Activated CD4-positive, alpha-beta T cell treated with anti-CD3 and anti-CD28 coated beads, Interleukin-2, amount 50 U/mL, for 24 hours (primary cell): ENCODE results near the gene LRRC73.
A peak's percentile ranks its signal among the peaks of the same experiment; 100 is the strongest.
"Not testable (repeated sequence)": the region's sequence is repeated elsewhere in the genome, so short reads cannot be mapped to it uniquely, and the experiment has no call there.

Source experiments
- DNase-seq, 2 donors: peaks; one replicate each; pipeline ENCODE4 v3.0.0-alpha.2; 2020; ENCODE audit warnings: low read depth in 1 of 2, low spot score in 1 of 2

LRRC73 gene, protein sequence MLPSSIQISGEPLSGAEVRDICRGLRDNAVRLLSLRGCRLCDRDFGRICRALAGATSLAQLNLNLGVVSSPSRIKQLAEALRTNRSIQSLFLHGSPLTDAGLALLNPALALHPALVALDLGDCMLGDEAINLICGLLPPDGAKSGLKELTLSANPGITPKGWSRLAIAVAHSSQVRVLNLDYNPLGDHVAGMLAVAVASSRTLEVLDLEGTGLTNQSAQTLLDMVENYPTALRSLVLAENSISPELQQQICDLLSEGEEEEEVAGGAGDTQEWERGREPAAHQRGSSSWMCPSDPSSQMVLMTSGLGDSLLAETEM

DNA sequence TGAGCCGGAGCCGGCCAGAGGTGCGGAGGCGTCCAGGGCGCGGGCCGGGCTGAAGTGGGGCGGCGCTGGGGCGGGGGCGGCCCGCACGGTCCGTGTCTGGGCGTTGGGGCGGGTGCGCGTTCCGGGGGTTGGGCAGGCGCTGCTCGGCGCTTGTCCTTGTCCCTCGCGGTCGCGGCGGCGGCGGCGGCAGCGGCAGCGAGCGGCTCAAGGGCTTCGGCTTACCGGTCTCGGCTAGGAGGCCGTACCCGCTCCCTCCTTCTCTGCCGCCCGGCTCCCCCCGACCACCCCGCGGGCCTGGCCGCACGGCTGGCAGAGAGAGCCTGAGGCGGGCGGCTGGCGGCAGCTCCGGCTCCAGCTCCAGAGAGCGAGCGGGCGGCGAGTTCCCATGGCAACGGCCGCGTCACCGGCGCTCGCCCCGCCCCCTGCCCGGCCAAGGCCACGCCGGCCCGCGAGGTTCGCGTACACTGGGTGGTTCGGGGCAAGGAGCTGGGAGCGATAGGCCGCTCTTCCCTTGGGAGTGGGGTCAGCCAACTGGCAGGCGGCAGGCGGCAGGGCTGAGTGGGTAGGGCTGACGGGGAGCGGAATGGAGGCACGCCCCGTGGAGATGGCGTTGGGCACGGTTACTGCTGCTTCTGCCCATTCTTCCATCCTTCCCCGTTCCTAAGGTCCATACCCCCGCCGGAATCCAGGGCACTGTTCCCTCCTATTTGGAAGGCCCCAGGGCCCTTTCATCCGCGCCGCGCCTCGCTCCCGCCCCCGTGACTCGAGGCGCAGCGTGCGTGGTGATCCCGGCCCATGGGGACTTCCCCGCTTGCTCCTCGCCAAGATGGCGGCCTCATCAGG is at the start of gene LRRC73:
Gene LRRC73, minus strand, starts transcription at position 363 of the 843 bp plus-strand sequence. CDS start 561 bp downstream, outside the sequence.
- DNase-seq: peak; percentile 62 to 64

DNA sequence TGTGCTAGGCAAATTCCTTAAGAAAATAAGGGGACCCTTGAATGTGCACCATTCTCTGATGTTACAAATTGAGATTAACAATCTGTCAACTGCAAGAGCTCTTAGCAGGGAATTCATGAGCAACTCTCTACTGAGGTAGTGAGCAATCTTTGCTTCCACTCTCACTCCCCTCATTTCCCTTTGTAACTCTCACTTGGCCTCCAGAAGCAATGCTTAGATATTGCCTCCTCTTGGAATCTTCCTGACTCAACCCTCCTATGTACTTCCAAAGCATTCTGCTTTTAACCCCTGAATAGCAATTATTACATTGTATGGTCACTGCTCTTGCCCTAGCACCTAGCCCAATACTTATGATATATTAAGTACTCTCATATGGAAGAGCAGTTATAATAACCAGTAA is 49.2 kb upstream of the LRRC73 start:
- no peak for DNase-seq

DNA sequence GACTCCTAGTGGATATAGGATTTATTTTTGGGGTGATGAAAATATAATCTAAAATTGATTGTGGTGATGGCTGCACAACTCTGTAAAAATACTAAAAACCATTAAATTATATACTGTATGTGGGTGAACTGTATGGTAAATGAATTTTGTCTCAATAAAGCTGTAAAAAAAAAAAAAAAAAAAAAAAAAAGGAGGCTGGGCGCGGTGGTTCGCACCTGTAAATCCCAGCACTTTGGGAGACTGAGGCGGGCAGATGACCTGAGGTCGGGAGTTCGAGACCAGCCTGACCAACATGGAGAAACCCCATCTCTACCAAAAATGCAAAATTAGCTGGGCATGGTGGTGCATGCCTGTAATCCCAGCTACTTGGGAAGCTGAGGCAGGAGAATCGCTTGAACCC is 47.5 kb upstream of the LRRC73 start:
- not testable (repeated sequence) for DNase-seq

DNA sequence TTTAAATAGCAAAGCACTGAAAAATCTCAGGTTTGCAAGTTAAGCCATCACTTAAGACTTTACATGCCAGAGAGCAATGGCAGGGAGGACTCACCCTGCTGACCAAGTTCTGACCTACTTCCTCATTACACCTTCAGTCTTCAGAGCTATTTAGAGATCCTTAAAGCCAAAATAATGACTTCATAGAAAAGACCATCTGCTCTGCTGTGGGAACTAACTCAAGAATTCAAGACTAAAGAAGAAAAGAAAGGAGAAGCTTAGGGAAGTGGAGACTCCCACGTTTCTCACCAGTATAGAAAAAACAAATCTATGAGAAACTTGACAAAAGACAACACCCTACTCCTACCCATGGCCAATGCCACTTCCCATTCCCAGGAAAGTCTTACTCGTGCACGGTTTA is 37.1 kb upstream of the LRRC73 start:
- no peak for DNase-seq

DNA sequence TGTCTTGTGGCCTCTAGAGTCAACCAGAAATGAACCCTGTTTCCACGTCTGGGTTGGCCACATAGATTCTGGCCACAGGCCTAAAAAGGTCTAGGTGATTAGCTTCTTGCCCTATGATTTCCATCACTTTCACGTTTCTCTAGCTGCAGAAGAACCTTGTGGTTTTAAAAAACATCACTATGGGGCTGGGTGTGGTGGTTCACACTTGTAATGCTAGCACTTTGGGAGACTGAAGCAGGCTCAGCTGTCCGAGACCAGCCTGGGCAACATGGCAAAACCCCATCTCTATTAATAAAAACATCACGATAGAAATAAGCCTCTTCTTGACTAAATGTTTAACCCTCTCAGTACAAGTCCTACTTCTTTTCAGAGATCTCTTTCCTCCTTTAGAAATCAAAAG is 34.3 kb upstream of the LRRC73 start:
- no peak for DNase-seq

DNA sequence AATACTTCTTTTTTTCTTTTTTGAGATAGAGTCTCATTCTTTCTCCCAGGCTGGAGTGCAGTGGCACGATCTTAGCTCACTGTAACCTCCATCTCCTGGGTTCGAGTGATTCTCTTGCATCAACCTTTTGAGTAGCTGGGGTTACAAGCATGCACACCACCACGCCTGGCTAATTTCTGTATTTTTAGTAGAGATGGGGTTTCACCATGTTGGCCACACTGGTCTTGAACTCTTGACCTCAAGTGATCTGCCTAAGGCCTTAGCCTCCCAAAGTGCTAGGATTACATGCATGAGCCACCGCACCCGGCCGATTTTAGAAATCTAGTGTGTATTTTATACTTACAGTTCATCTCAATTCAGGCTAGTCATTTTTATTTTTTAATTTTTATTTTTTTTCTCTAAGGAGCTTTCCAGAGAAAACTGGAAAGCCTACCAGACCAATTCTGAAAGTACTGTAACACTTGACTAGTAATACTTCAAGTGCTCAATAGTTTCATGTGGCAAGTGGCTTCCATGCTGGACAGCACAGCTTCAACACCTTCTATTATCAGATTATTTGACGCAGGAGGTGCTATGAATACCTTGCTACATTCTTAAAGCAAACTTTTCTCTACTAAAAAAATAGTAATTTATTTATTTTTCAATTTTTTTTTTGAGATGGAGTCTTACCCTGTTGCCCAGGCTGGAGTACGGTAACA is 31.8 kb upstream of the LRRC73 start:
- DNase-seq: no peak

DNA sequence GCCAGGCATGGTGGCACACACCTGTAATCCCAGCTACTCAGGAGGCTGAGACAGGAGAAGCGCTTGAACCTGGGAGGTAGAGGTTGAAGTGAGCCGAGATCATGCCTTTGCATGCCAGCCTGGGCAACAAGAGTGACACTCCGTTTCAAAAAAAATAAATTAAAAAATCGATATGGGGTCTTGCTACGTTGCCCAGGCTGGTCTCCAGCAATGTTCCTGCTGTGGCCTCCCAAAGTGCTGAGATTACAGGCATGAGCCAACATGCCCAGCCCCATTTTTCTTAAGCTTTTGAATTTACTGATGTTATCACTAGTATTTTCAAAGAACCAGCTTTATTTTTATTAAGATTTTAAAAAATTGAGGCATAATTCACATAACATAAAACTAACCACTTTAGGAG is 30.4 kb upstream of the LRRC73 start:
- no peak for DNase-seq

DNA sequence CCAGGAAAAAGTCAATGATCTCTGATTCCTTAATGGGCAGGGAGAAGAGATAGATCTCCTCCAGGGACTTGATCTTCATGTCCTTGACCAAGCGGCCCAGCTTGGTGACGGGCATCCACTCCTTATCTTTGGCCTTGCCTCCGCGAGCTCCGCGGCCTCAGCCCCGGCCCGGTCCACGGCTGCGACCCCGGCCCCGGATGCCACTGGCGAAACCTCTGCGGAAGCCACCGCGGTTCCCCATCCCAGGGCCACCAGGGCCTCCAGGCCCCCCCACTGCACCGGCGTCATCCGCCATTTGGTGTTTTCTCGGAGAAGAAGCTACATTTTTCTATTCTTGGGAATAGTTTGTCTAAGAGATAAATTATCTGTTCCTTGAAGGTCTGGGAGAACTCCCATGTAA is 29.3 kb upstream of the LRRC73 start:
- DNase-seq: not testable (repeated sequence)

DNA sequence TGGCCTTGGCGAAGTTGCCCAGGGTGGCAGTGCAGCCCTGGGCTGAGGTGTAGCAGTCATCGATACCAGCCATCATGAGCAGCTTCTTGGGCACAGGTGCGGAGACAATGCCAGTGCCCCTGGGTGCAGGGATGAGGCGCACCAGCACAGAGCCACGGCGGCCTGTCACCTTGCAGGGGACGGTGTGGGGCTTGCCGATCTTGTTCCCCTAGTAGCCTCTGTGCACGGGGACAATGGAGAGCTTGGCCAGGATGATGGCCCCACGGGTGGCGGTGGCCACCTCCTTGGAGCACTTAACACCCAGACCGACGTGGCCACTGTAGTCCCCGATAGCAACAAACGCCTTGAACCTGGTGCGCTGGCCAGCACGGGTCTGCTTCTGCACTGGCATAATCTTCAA is 28.8 kb upstream of the LRRC73 start:
- not testable (repeated sequence) for DNase-seq

DNA sequence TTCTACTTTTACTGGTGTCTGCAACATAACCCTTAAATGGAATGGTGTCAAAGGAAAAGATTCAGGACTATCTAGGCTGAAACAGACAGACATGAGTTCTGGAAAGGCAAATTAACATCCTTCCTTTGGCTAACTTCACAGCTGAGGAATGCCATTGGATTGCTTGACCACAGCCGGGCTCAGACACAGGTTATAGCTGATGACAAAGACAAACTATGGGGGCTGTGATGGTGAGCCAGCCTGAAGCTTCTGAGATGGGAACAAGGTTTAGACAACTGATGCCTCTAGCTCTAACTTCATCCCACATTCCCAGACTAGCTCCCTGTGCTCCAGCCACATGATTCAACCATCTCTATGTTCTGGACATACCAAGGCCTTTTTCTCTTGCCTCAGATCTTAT is 22.1 kb upstream of the LRRC73 start:
- no peak for DNase-seq

DNA sequence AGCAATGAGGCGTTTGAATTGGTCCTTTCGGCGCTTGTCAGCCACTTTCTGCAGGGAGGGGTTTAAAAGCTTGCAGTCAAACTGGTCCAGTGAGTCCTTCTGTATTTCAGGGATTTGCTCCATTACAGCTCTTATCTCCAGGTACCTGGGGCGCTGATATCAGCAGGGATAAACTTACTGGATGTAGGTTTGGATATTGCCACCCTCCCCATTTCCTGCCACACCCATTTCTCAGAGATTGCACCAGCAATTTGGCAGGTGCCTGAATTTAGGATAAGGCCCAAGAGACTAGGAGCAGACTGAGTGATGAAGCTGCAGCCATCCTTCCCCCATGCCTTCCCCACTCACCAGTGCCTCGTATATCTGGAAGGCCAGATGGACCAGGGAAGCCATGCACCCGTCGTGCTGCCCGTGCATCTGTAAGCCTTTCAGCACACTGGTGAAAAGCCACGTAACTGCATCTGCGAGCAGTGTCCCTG is 14.4 kb upstream of the LRRC73 start:
- no peak for DNase-seq

DNA sequence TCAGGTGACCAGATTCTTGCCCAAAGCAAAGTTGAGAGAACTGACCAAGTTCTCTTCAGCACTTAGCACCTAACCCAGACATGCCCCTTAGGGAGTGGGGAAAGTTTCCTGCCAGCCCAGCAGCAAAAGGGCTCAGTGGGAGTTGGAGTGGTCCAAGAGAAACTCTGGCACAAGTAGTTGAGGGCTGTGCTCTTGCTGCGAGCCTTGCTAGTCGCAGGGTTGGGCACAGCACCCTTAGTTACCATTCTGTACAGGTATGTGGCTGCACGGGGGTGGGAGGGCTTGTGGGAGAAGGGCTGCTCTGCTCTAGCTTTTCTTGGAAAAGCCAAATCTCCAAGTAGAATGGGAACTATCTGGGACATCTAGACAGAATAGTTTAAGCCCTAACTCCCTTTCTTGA is 13.1 kb upstream of the LRRC73 start:
- DNase-seq: no peak

DNA sequence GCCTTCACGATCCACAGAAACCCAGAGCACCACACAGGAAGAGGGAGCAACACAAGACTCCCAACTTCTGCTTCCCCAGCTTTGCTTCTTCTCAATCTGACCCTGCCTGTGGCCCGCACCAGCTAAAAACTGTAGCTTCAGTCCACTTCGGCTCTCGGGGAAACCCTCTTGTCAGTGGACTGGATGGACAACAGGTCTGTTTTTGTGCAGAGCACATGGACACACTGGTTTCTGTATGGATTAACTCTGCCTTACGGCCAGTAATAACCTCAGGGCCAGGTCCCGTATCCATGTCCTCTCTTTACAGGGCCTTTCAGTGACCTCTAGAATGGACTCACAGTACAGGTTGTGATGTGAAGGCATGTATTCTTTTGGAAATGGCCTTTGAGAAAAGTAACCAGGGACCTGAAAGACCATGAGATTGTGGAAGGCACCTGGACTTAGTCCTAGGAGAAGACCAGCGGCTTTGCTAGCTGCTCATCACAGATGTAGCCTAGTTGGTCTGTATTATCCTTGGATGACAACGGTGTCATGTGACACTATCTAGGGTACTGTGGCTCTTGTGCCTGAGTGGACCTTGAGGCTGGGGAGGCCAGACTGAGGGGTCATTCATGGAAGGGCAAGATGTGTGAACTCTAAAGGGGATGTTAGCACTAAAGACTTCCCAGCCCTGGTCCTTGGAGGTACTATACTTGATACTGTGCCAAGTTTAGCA is 12.6 kb upstream of the LRRC73 start:
- DNase-seq: no peak

DNA sequence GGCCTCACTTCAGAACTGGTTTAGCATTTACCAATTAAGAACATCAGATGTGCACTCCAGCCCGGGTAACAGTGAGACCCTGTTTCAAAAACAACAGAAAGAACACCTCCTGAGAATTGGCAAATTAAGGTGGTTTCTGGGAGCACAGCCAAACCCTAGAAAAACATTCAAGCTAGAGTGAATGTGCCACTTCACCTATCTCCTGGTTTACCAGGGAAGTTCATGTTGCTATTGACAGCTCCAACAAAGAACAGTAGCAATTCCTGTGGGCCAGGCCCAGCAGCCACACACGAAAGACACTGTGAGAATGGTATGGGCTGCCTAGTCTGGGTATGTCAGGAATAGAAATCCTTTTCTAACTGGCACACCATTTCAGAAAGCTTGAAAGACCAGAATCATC is 11.7 kb upstream of the LRRC73 start:
- no peak for DNase-seq

DNA sequence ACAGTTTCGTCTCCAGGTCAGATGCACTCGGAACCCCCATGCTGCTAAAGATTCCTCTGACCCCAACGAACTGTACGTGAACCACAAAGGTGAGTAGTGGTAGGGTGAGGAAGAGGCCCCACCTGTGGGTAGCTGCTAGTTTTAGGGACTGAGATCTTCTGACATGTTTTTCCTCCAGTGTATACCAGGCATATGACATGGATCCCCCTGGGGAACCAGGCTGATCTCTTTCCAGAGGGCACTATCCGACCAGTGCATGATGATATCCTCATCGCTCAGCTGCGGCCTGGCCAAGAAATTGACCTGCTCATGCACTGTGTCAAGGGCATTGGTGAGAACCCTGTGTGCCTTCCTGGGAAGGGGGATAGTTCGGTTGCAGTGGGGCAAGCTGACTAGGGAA is 10.0 kb upstream of the LRRC73 start:
- DNase-seq: no peak

DNA sequence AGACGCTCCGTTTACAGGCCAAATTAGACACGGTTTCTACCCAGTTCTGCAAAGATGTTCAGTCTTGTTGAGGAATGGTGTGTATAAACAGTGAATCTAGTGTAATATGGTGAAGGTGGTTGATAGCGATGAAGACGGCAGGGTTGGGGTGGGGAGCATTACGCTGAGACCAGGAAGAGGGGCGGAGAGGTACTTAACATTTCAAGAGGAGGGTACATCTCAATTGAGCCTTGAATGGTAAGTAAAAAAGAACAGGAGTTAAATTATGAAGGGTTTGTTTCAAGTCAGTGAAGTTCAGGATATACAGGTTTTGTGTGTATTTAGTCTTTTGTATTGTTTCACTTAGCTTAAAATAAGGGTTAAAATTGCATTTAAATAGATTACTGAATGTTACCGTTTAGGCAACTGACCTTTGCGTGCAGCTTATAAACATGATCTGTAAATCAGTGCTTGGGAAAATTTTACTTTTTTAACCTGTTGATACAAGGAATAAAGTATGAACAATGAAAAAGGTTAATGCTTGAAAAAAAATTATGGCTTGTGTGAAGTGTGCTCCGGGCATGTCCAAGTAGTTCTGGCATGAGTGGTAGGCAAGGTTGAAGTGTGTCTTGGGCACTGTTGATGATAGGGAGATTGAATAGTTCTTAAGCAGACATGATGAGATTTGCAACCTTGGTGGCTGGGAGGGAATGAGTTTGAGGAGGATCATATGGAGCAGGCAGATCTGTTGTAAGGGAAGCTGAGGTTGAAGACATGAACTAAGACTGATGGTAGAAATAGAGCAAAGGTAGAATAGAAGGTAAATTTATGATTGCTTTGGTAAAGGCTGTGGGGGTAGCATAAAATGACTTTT is 7.6 kb upstream of the LRRC73 start:
- DNase-seq: no peak

DNA sequence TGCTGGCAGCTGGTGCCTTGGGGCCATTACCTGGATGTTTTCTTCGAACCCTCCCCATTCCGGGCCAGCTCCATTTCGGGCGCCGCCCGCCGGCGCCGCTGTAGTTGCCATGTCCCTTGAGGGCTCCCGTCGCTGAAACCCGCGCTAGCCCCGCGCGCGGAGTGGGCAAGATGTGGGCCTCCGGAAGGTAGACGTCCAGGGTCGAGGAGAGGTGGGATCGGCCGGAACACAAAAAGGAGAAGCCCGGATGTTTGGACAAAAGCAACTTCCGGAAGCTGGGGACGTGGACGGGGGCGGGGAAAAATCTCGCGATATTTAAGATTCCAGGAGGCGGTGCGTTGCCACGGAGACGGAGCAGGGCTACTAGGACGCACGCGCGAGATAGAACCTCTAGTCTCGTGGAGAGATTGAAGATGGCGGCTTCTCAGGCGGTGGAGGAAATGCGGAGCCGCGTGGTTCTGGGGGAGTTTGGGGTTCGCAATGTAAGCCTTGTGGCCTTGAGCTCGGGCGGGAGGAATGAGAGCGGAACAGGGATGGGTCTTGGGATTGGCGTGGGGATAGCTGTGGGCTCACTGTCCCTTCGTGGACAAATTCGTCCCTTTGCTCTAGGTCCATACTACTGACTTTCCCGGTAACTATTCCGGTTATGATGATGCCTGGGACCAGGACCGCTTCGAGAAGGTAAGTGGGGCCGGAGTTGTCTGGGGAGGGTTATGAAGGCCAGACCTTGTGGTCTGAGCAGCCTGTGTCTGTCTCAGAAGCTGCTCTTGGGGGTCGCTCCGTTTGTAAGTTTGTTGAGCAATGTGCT is 6.8 kb upstream of the LRRC73 start, which contains the start of the genes POLR1C and YIPF3:
Gene POLR1C, plus strand, starts transcription at position 393 of the 808 bp plus-strand sequence. Its CDS starts 21 bp downstream, at position 414.
Gene YIPF3, minus strand, starts transcription at position 230 of the 808 bp plus-strand sequence. Its CDS starts 119 bp downstream, at position 111.
- peak; percentile 90 to 98 for DNase-seq

DNA sequence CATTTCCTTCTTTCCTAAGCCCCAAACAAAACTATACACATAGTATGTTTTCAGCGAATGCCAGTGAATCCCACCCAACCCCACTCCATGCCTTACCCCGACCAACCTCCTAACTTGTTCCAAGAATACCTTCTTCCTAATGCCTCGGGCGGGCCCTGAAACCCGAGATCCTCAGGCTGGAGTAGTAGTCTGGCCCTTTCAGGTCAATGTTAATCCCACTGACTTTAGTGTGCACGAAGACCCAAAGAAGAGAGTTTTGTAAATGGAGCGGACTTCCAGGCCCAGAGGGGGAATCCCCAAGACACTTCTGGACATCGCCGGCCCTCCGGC is 6.2 kb upstream of the LRRC73 start:
- no peak for DNase-seq

DNA sequence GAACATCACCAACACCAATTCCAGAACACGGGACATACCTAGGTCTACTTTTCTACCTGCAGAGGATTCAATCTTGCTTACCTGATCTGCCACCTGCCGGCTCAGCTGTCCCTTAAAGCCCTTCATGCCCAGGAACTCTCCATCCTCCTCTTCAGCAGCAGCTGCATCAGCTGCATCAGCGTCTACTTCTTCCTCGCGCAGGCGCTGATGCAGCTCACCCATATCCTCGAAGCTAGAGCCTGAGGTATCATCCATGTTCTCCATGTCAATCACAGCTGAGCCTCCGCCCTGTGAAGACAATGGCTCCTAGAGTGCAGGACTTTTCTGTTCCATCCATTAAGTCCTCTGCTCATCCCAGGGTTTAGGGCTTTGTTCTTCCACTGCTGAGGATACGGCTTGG is 5.7 kb upstream of the LRRC73 start:
- no peak for DNase-seq
